GM12875 (cell line): ENCODE data around the gene RPL3.

Experiments
- H3K4me3 ChIP-seq: one replicate; pipeline ENCODE4 v1.5.1; 2011; ENCODE audit warnings: low read depth, low read length, control low read depth
- TF ChIP-seq, protein P1 (sequence below): IDR thresholded peaks from 2 replicates; pipeline ENCODE4 v1.5.1; 2011; ENCODE audit warnings: low read depth, mild to moderate bottlenecking, control low read depth, inconsistent platforms, low read length, moderate library complexity, borderline replicate concordance; ENCODE audit not compliant: insufficient read depth

Gene RPL3

GRCh38 chr22:39294571-39295468 is 24.6 kb downstream of the RPL3 start:
- TF ChIP-seq, protein P1, sequence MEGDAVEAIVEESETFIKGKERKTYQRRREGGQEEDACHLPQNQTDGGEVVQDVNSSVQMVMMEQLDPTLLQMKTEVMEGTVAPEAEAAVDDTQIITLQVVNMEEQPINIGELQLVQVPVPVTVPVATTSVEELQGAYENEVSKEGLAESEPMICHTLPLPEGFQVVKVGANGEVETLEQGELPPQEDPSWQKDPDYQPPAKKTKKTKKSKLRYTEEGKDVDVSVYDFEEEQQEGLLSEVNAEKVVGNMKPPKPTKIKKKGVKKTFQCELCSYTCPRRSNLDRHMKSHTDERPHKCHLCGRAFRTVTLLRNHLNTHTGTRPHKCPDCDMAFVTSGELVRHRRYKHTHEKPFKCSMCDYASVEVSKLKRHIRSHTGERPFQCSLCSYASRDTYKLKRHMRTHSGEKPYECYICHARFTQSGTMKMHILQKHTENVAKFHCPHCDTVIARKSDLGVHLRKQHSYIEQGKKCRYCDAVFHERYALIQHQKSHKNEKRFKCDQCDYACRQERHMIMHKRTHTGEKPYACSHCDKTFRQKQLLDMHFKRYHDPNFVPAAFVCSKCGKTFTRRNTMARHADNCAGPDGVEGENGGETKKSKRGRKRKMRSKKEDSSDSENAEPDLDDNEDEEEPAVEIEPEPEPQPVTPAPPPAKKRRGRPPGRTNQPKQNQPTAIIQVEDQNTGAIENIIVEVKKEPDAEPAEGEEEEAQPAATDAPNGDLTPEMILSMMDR: no peak
- no peak overlapping the region for H3K4me3 ChIP-seq

GRCh38 chr22:39293766-39294368 is 25.6 kb downstream of the RPL3 start:
- TF ChIP-seq, protein P1: no peak

GRCh38 chr22:39292561-39293074 is 26.8 kb downstream of the RPL3 start:
- TF ChIP-seq, protein P1: no peak
- H3K4me3 ChIP-seq: no peak overlapping the region

More at GRCh38 chr22:39293766-39294368, 25.6 kb downstream of the RPL3 start:
- no peak overlapping the region for H3K4me3 ChIP-seq

DNA sequence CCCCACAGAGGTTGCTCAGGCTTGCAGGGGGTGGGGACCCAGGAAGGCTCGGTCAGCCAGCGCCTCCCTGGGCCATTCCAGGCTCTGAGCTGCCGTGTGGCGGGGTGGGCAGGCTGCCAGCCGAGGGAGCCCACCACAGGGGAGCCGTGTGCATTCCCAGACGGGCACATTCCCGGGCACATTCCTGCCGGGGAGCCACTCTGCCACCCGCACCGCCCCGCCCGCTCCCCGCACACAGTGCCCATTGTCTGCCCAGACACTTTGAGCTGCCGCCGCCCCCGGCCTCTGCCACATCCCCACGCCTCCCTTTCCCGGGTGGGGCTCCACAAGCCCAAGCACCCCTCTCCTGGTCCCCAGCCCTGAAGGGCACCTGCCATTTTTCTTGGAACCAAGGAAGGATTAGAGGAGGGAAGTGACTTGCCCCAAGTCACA is 27.4 kb downstream of the RPL3 start:
- TF ChIP-seq, protein P1: no peak
- H3K4me3 ChIP-seq: no peak overlapping the region

DNA sequence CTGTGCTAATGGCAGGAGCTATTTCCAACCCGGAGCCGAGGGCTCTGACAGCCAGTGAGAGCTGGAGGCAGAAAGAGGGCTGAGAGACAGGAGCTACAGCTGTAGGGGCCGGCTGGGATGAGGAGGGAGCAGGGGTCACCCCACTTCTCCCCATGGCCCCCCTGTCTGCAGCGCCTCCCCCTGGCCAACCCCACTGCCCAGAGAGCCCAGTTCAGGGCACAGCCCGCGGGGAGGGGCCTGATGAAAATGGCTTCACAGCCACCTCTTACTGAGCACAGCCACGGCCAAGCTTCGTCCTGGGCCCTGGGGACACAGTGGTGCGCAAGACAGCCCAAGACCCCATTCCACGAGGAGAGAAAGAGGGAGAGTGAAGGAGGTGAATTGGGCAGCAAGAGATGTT is 27.9 kb downstream of the RPL3 start:
- TF ChIP-seq, protein P1: peak; percentile 8; the same call in 1 of the 2 replicates
- no peak overlapping the region for H3K4me3 ChIP-seq

DNA sequence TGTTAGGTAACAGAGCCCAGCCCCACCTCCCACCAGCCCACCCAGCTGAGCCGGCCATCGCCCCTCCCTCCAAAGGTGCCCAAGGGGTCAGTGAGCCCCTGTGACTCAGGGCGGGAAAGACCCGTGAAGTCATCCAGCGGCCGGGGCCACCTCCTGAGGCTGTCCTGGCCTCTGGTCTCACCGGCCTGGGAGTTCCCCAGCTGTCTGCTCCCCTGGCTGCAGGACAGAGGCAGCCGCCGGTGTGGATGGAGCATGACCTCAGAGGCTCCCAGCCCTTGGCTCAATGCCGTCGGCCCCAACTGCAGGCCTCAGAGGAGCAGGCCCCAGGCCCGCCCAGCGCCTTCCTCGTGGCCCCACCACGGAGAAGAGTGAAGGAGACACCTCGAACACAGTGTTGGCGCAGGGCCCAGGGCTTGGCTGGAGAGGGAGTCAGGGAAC is 28.7 kb downstream of the RPL3 start:
- H3K4me3 ChIP-seq: no peak overlapping the region
- TF ChIP-seq, protein P1: no peak
